Left ventricle myocardium inferior (tissue), 1 donor: ENCODE measurements around the gene CD82. TPM values are rescaled to one million over a fixed set of nuclear protein-coding genes. Genes with fewer than 3 reads are reported as not detected.
A peak's percentile ranks its signal among the peaks of the same experiment; 100 is the strongest.

Experiments used
- DNase-seq: peaks from one replicate; pipeline ENCODE4 v3.0.0-alpha.2; 2020
- H3K27ac ChIP-seq: fragments of 200-600 bp; replicated peaks from 2 replicates; pipeline ENCODE4 v1.8.0; 2021
- H3K27me3 ChIP-seq: fragments of 200-600 bp; 2 replicates; pipeline ENCODE4 v1.8.0; 2021; ENCODE audit warnings: low read depth
- H3K36me3 ChIP-seq: fragments of 200-600 bp; 2 replicates; pipeline ENCODE4 v1.8.0; 2021
- H3K4me1 ChIP-seq: fragments of 200-600 bp; 2 replicates; pipeline ENCODE4 v1.8.0; 2021
- H3K4me3 ChIP-seq: fragments of 200-600 bp; 2 replicates; pipeline ENCODE4 v1.8.0; 2021; ENCODE audit warnings: mild to moderate bottlenecking, moderate library complexity
- H3K9me3 ChIP-seq: fragments of 200-600 bp; replicated peaks from 2 replicates; pipeline ENCODE4 v1.8.0; 2021
- intact Hi-C: fragments of 100-400 bp; cut with micrococcal nuclease; formaldehyde crosslinking; loops from one replicate; pipeline ENCODE4 v1.11.0; 2022
- total RNA-seq: library from RNA; stranded (reverse); fragmentation: NEBNext Ultra II Directional; extraction: Animal tissue kit (Norgen Biotek cat#: 25700); gene quantifications from one replicate; pipeline ENCODE4 v1.2.1, GENCODE V29; 2021
- TF ChIP-seq, protein P1 (sequence below): fragments of 200-600 bp; IDR thresholded peaks from 2 replicates; pipeline ENCODE4 v1.8.0; 2021; ENCODE audit warnings: antibody characterized with exemption, mild to moderate bottlenecking, borderline replicate concordance
- donor health status: DM: no; HTN: yes; CAD: no; lungs with severe emphysema.

The CD82 gene
- total RNA-seq, 1 donor from 2014 or later: 49.6 TPM

DNA sequence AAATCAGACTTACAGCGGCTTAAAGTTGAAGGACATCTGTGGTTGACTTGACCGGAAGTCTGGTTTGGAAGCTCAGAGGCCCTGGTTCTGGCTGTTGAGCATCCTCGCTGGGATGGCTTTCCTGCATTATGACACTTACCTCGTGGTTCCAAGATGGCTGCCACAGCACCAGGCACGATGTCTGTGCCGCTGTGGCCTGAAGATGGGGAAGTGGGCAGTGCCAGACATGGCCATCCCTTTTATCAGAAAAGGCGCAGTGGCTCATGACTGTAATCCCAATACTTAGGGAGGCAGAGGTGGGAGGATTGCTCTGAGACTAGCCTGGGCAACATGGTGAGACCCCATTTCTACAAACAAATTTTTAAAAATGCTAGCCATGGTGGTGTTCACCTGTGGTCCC is 40.5 kb downstream of the CD82 start:
- intact Hi-C loops: no loop called here
- Histone ChIP-seq H3K4me3 (no peak overlapping the region), H3K27me3 (no peaks in the 10 kb centered on the region), H3K27ac (no peak overlapping the region), H3K9me3 (no peaks in the 10 kb centered on the region), H3K36me3 (peaks cover 33% of the 10 kb centered on the region), H3K4me1 (peaks cover 63% of the 10 kb centered on the region)
- TF ChIP-seq, protein P1, sequence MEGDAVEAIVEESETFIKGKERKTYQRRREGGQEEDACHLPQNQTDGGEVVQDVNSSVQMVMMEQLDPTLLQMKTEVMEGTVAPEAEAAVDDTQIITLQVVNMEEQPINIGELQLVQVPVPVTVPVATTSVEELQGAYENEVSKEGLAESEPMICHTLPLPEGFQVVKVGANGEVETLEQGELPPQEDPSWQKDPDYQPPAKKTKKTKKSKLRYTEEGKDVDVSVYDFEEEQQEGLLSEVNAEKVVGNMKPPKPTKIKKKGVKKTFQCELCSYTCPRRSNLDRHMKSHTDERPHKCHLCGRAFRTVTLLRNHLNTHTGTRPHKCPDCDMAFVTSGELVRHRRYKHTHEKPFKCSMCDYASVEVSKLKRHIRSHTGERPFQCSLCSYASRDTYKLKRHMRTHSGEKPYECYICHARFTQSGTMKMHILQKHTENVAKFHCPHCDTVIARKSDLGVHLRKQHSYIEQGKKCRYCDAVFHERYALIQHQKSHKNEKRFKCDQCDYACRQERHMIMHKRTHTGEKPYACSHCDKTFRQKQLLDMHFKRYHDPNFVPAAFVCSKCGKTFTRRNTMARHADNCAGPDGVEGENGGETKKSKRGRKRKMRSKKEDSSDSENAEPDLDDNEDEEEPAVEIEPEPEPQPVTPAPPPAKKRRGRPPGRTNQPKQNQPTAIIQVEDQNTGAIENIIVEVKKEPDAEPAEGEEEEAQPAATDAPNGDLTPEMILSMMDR: no peak
- no peak for DNase-seq

DNA sequence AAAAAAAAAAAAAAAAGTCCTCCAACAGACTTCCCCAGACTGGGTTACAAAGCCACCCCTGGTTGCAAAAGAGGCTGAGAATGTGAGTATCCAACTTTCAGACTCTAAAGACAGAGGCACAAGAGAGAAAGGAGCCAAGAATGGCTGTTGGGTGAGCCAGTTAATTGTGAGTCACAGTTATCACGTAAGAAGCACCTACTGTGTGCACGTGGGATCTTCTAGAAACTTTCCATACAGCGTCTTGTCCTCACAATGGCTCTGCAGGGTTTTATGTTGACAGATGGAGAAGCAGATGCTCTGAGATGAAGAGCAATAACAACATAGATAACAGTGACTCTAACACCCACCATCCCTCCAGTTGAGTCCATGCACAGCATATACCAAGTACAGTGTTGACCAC is 41.0 kb downstream of the CD82 start:
- Histone ChIP-seq H3K4me3 (no peak overlapping the region), H3K27me3 (no peaks in the 10 kb centered on the region), H3K27ac (no peak overlapping the region), H3K9me3 (no peaks in the 10 kb centered on the region), H3K4me1 (peaks cover 63% of the 10 kb centered on the region), H3K36me3 (peaks cover 33% of the 10 kb centered on the region)
- DNase-seq: no peak
- intact Hi-C loops: no loop called here
- TF ChIP-seq, protein P1: no peak

DNA sequence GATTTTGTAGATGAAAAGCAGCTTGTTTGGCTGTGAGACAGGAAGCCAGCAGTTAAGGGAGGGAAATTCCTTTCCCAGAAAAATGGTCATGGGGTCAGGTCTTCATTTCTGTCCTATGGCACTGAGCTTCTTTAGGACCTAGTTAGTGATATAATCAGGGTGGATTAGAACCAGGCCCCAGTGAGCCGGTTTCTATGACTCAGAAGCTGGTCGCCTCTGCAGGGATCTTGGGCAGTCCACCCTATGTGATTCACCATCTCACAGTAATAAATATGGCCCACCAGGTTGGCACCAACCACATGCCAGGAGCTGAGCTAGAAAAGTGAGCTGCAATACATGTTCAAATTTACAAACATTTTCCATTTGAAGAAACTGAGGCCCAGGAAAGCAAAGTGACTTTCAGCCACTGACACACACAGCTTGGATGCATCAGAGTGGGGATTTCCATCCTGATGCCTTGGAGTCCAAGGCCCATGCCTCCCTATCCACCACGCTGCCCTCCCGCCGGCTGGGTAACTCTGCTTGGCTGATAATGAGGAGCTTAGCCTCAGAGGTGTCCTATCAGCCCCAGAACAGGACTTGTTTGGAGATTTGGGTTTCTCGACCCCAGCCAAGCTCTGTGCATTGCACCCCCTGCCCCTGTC is 42.0 kb downstream of the CD82 start:
- H3K27me3 ChIP-seq: no peaks in the 10 kb centered on the region
- H3K36me3 ChIP-seq: peaks cover 33% of the 10 kb centered on the region
- no peak overlapping the region for H3K4me3 ChIP-seq
- intact Hi-C loops: no loop called here
- H3K9me3 ChIP-seq: no peaks in the 10 kb centered on the region
- H3K27ac ChIP-seq: no peak overlapping the region
- TF ChIP-seq, protein P1: no peak
- no peak for DNase-seq
- H3K4me1 ChIP-seq: peaks cover 63% of the 10 kb centered on the region

DNA sequence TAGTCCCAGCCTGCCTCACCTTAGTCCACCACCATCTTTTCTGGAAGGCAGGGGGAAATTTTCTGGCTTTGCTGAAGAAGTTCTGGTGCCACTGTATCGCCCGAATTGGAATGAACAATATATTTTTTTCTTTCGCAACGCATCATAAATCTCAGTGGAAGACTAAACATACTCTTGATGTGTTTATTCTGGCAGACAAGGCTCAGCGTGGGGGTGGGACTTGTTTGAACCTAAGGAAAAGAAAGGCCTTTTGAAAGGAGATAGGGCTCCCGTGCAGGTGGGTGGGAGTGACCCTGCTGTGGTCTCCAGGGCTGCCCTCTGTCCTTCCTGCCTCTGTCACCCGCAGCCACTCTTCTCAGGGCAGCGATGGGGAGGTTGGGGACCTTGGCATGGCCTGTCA is 42.5 kb downstream of the CD82 start:
- H3K9me3 ChIP-seq: no peaks in the 10 kb centered on the region
- peaks cover 58% of the 10 kb centered on the region for H3K4me1 ChIP-seq
- TF ChIP-seq, protein P1: no peak
- DNase-seq: no peak
- peaks cover 33% of the 10 kb centered on the region for H3K36me3 ChIP-seq
- no peak overlapping the region for H3K27ac ChIP-seq
- no peak overlapping the region for H3K4me3 ChIP-seq
- no peaks in the 10 kb centered on the region for H3K27me3 ChIP-seq
- intact Hi-C loops: no loop called here

DNA sequence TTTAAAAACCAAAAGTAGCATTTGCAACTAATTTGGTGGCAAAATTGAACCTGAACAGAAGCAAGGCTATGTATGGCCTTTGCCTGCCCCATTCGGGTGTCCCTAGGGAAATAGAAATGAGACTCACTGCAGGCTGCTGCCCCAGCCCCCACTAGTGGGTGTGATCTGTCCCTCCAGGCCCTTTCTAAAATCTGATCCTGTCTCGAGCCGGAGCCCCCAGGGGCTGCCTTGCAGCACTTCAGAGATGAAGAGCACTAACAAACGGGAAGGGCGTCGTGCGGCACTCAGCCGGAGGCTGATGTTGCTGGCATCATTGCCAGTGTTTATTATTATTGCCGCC is 43.2 kb downstream of the CD82 start:
- TF ChIP-seq, protein P1: no peak
- H3K4me1 ChIP-seq: peaks cover 58% of the 10 kb centered on the region
- no peaks in the 10 kb centered on the region for H3K27me3 ChIP-seq
- H3K4me3 ChIP-seq: no peak overlapping the region
- peaks cover 33% of the 10 kb centered on the region for H3K36me3 ChIP-seq
- intact Hi-C loops: no loop called here
- H3K9me3 ChIP-seq: no peaks in the 10 kb centered on the region
- peak overlapping the region; percentile 9 for H3K27ac ChIP-seq
- no peak for DNase-seq
